Cardiac septum (tissue), 1 donor: Measurements from ENCODE around the gene TSPEAR. TPM values are rescaled to one million over a fixed set of nuclear protein-coding genes. Genes with fewer than 3 reads are reported as not detected.
"Not testable (repeated sequence)": the region's sequence is repeated elsewhere in the genome, so short reads cannot be mapped to it uniquely, and the experiment has no call there.

Experiments used
- DNase-seq: peaks from one replicate; pipeline ENCODE4 v3.0.0-alpha.2; 2020; ENCODE audit warnings: low spot score
- intact Hi-C: fragments of 100-400 bp; cut with DNase I; formaldehyde crosslinking; loops from one replicate; pipeline ENCODE4 v1.14.0; 2022
- total RNA-seq: library from RNA; stranded (reverse); fragmentation: NEBNext Ultra II Directional; extraction: Animal tissue kit (Norgen Biotek cat#: 25700); gene quantifications from one replicate; pipeline ENCODE4 v1.2.1, GENCODE V29; 2021
- donor health status: DM: no; HTN: no; CAD: no.

The TSPEAR gene
- total RNA-seq, 1 donor from 2014 or later: not detected

DNA sequence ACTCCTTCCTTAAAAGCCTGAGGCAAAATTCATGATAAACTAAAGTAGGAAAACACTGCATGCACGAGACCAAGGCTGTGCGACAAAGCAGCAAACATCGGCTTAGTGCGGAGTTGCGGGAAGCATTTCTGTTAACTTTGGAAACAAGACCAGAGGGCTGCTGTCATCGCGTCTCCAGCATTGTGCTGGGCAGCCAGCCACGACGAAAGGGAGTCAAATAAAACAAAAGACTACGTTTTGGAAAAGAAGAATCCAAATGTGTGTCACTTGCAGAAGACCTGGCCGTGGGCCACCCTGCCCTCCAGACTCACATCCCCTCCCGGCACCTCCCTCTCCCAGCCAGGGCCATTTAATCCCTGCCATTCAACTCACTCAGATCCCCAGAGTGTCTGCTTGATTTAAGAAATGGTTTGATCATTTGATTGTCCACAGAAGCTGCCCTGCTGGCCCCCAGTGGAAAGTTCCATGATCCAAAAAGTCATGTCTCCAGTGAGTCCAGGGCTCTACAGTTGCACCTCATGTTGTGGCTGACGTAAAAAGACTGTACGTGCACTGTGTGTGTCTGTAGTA lies 67.5 kb downstream of the TSPEAR start:
- DNase-seq: no peak
- intact Hi-C loops: loop anchor here (10.0 kb wide), 1 partner anchor 141 kb away; no protein-coding TSS in a partner anchor

DNA sequence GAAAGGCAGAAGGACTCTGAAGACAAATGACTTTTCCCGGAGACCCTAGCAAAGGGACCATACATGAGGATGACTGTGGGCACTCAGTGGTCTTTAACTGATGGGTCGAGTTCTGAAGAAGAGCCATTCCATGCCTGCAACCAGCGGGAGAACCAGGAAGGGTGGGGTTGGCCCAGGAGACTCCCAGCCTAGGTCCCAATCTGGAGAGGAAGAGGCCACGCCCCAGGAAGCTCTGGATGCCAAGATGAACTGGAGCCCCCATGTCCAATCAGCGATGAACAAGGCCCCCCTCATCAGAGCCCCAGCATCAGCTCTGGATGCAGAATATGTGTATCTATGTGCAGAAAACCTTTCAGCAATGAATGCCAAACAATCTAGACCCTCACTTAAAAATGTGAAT lies 70.6 kb downstream of the TSPEAR start:
- intact Hi-C loops: loop anchor here (10.0 kb wide), 1 partner anchor 144 kb away; no protein-coding TSS in a partner anchor
- DNase-seq: no peak

DNA sequence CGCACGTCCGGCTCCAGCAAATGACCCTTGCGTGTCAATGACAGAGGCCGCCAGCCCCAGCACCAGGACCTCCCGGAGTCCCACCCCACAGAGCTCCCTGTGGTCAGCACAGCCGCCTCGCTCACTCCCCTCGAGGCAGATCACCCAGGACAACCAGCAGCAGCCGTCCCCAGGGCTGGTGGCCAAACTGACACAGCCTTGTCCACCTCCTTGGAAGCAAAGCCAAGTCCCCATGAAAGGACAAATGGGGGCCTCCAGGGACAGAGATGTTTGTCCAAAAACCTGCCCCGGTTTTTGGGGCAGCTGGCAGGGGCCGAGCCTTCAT lies 72.1 kb downstream of the TSPEAR start:
- intact Hi-C loops: no loop called here

DNA sequence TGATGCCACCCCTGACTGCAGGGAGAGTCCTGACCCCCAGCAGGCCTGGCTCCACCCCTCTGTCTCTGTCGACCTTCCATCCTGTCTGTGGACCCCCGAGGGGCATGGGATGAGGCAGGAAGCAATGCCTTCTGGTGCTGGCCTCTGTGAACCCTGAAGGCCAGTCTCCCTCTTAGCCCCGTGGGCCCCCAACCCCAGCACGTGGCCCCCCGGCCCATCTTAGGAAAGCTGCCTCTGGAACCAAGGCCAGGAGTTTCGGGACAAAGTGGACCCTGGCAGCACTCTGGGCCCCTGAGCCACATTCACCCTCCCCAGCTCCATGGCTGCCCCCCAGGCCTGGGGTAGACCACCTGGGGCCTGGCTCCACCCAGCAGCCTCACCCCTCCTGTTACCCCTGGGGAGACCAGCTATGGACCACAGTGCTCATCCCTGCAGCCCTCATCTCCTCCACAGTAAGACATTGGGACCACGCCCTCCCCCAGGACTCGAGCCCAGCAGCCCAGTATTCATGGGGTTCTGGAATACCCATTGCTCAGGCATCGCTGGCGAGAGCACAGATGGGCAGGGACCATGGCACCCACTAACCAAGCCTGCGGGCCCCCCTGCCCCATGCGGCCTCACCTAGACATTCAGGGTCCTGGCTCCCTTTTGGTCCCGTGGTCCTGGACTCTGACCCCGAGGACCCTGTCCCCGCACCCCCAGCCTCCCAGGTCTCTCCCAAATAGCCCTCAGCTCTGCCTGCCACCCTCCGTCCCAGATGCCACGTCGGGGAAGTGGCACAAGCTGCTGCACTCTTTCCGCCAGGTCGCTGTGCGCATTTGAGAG lies 72.7 kb downstream of the TSPEAR start:
- DNase-seq, intact Hi-C loops: not testable (repeated sequence)

More for the DNA sequence above, 72.1 kb downstream of the TSPEAR start:
- no peak for DNase-seq

DNA sequence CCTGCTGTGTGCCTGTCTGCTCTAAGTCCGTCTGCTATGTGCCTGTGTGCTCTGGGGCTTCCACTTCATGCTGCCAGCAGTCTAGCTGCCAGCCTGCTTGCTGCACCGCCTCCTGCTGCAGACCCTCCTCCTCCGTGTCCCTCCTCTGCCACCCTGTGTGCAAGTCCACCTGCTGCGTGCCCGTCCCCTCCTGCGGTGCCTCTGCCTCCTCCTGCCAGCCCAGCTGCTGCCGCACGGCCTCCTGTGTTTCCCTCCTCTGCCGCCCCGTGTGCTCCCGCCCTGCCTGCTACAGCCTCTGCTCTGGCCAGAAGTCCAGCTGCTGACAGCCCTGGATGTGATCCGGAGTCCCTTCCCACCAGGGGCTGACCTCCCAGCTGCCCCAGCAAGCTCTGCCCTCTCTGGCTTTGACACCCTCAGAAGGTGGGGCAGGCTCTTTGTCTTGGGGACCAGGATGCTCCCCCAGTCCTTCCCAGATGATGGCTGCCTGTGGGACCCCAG lies 73.5 kb downstream of the TSPEAR start:
- intact Hi-C loops, DNase-seq: not testable (repeated sequence)

DNA sequence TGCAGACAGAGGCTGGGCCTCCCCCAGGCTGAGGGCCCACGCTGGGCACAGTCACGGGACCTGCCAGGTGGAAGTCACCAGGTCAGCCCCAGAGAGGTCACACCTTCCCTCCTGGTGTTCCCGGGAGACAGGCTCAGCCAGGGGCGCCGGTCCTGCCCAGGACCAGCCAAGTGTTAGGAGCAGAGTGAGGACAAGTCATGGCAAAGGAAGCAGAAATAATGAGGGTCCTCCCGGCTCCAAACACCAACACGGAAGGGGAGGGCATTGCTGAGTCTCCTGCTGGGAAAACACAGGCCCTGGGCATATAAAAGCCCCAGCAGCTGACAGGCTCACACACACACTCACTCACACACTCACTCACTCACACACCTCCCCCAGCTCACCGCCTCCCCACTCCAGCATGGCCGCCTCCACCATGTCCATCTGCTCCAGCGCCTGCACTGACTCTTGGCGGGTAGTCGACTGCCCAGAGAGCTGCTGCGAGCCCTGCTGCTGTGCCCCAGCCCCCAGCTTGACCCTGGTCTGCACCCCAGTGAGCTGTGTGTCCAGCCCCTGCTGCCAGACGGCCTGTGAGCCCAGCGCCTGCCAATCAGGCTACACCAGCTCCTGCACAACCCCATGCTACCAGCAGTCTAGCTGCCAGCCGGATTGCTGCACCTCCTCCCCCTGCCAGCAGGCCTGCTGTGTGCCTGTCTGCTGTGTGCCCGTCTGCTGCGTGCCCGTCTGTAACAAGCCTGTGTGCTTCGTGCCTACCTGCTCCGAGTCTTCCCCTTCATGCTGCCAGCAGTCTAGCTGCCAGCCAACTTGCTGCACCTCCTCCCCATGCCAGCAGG lies 74.1 kb downstream of the TSPEAR start, which contains the start of gene KRTAP10-10:
Gene KRTAP10-10, plus strand, starts transcription at position 339 of the 833 bp plus-strand sequence. Its CDS starts 62 bp downstream, at position 401.
- DNase-seq: no peak
- intact Hi-C loops: no loop called here

DNA sequence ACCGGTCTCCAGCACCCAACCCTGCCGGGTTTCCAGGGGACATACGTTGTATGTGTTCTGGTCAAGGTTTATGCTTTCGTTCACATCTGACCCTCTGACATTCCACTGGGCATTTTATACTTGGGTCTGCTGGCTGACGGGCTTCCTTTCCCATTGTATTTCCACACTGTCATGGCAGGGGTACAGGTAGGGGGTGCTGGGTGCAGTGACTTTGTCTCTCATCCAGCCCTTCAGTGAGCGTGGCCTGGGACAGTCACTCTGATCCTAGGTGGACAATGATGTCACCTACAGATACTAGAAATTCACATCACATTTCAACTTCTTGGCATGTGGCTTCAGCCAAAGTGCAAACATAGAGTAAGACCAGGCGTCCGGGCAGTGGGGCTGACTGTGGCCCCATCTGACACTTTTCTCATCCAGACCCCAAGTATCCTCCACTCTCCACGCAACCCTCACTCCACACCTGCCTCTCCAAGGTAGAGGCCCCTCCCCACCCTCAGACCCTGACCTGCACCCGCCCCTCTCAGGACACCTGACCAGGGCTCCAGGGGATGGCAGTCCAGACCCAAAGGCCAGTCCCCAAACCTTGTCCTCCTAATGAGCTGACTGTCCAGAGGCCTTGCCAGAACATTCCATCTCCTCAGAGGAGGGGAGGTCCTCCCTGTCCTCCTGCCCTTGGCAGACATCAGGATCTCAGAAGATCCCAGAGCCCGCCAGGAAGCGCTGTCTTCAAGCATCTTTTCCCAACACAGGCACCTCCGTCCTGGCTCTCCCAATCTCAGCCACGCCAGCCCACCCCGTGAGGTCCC lies 75.0 kb downstream of the TSPEAR start:
- intact Hi-C loops: no loop called here
- no peak for DNase-seq

DNA sequence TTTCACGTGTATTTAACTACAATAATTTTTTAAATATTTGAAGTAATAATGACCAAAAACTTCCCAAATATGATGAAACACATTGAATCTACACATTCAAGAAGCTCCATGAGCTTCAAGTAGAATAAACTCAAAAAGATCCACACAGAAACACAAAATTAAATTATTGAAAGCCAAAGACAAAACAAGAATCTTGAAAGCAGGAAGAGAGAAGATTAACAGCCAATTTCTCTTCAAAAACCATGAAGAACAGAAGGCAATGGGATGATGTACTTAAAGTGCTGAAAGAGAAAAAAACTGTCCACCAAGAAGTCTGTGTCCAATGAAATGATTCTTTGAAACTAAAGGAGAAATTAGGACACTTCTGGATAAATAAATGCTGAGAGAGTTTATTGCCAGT lies 79.3 kb downstream of the TSPEAR start:
- intact Hi-C loops: no loop called here

DNA sequence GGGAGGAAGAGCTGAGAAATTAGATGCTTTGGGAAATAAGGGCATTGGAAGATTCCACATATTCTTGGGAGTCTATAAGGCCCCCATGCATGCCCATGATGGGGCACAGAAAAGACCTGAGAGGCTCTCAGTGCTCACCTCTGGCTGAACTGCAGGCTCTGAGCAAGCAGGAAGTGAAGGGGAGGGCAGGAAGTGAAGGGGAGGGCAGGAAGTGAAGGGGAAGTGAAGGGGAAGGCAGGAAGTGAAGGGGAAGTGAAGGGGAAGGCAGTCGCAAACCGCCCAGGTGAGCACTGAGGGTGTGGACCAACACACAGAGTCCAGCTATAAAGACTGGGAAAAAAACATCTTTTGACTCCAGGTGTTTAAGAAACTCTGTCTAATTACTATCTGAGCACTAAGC lies 80.9 kb downstream of the TSPEAR start:
- no peak for DNase-seq
- intact Hi-C loops: no loop called here

More for the DNA sequence above, 79.3 kb downstream of the TSPEAR start:
- no peak for DNase-seq

DNA sequence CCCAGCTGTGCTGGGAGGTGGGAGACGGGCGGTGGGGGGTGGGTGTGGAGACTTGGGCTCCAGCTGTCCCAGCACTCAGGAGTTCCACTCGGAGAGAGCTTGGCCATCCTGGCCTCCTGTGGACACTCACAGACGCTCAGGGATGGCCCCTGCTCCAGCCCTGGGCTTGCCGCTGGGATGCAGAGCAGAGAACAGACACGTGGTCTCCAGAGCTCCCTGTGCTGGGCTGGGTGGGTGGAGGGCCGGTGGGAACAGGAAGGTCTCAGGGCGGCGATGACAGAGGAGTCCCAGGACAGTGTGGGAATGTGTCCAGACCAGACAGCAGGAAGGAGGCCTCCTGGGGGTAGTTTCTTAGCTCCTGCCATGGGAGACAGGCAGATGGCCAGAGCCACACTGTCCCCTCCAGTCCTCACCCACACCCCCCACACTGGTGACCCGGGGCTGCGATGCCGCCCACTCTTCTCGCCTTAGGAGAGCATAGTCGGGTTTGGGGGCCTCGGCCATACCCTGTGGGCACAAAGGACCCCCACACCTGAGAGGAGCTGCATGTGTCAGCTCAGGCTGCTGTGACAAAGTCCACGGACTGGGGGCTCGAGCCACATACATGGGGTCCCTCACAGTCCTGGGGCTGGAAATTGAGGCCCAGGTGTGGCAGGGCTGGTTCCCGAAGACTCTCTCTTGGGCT lies 82.5 kb downstream of the TSPEAR start:
- DNase-seq: no peak
- intact Hi-C loops: no loop called here

DNA sequence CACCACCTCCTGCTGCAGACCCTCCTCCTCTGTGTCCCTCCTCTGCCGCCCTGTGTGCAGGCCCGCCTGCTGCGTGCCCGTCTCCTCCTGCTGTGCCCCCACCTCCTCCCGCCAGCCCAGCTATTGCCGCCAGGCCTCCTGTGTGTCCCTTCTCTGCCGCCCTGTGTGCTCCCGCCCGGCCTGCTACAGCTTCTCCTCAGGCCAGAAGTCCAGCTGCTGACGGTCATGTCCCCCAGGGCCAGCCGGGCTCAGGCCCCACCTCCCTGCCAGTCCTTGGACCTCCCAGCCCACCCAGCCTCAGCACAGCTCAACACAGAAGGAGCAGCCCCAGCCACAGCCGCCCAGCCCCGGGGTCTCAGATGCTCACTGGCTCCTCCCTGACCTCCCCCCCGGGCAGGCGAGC lies 83.5 kb downstream of the TSPEAR start:
- DNase-seq, intact Hi-C loops: not testable (repeated sequence)

DNA sequence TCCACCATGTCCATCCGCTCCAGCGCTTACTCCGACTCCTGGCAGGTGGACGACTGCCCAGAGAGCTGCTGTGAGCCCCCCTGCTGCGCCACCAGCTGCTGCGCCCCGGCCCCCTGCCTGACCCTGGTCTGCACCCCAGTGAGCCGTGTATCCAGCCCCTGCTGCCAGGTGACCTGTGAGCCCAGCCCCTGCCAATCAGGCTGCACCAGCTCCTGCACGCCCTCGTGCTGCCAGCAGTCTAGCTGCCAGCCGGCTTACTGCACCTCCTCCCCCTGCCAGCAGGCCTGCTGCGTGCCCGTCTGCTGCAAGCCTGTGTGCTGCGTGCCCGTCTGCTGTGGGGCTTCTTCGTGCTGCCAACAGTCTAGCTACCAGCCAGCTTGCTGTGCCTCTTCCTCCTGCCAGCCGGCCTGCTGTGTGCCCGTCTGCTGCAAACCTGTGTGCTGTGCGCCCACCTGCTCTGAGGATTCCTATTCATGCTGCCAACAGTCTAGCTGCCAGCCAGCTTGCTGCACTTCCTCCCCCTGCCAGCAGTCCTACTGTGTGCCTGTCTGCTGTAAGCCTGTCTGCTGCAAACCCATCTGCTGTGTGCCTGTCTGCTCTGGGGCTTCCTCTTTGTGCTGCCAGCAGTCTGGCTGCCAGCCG lies 84.1 kb downstream of the TSPEAR start:
- DNase-seq, intact Hi-C loops: not testable (repeated sequence)

DNA sequence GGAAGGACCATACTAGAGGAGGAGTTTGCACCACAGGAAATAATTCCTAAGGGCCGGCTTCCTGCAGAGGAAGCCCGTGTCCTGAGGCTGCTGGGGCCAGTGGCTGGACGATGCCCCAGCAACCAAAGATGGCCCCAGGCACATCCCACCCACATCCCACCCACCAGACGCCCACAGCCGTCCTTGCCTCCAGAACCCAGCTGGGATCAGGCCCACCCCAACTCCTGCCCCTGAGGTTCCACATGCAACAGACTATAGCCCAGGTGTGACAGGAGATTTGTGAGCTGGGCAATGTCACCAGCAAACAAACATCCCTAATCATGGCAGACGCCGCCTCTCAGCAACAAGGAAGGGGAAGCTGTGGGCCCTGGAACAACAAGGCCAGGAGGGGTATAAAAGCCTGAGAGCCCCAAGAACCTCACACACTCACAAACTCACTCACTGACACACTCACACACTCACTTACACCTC lies 84.7 kb downstream of the TSPEAR start, which contains the start of gene KRTAP10-9:
Gene KRTAP10-9, plus strand, starts transcription at position 421 of the 471 bp plus-strand sequence. CDS start 79 bp downstream, outside the sequence.
- no peak for DNase-seq
- intact Hi-C loops: no loop called here

DNA sequence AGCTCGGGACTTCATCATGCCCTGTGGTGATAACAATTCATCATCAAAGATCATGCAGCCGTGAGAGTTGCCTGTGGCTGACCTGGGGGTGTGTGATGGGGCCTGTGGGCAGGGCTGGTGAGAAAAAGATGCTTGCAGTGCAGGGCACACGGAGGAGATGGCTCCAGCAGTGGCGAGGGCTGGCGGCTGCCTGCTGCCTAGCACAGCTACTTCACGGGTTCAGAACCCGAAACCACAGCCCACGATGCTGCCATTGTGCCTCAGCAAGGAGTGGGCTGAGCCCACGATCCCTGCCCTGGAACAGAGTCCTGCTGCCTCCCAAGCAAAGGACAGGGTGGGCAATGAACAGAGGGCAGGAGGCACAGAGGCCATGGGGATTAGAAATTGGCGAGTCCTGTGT lies 85.1 kb downstream of the TSPEAR start:
- intact Hi-C loops: no loop called here
- DNase-seq: no peak

DNA sequence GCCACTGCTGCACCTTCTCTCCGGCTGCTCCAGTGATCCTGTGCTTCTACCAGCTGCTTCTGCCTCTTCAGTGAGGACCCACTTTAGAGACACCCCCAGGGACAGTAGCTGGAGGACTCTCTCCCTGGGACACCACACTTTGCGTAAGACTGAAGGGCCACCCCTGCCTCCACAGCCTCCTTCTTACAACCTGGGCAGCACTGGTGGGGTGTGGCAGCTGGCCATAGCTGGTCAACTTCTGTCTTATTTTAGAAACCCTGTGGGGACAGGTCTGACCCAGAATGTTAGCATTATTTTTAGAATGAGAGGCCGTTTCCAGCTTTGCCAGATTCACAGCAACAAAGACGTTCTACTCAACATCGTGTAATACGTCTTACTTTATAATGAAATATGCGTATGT lies 85.6 kb downstream of the TSPEAR start:
- no peak for DNase-seq
- intact Hi-C loops: no loop called here

DNA sequence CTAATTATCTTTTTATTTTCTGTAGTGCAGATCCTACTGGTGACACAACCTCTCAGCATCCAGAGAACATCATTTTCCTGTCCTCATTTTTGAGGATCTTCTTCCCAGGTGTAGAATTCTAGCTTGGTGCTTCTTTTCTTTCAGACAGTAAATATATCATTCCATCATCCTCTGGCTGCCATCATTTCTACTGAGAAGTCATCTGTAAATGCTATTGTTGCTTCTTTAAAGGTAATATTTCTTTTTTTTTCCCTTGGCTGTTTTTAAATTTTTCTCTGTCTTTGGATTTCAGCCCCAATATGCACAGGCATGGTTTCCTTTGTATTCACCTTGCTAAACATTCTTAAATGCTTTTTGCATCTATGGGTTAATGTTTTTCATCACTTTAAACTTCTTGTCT lies 87.8 kb downstream of the TSPEAR start:
- intact Hi-C loops: no loop called here
- no peak for DNase-seq

DNA sequence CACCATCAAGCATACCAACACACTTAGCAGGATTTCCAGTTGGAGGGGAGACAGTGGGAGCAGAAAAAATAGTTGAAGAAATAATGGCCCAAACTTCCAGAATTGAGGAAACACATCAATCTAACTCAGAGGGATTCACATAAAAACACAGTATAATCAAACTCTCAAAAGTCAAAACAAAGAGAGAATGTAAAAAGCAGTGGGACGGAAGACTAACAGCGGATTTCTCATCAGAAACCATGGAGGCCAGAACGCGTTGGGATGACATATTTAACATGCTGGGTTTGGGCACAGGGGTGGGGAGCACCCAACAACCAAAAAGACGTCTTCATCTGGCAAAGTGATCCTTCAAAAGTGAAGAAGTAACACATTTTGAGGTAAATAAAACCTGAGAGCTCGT lies 91.5 kb downstream of the TSPEAR start:
- intact Hi-C loops: no loop called here
- DNase-seq: no peak

DNA sequence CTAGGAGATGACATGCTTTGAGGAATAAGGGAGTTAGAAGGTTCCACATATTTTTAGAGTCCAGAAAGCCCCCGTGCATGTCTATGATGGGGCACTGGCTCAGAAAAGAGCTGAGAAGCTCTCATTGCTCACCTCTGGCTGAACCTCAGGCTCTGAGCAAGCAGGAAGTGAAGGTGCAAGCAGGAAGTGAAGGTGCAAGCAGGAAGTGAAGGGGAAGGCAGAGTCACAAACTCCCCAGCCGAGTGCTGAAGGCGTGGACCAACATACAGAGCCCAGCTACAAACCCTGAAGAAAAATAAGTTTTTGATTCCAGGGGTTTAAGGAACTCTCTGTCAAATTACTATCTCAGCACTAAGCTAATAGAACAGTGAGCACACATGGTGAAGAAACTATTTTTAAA lies 92.5 kb downstream of the TSPEAR start:
- intact Hi-C loops: no loop called here
- no peak for DNase-seq
